Measurements from ENCODE around the gene NPAS3.

NPAS3 gene

DNA sequence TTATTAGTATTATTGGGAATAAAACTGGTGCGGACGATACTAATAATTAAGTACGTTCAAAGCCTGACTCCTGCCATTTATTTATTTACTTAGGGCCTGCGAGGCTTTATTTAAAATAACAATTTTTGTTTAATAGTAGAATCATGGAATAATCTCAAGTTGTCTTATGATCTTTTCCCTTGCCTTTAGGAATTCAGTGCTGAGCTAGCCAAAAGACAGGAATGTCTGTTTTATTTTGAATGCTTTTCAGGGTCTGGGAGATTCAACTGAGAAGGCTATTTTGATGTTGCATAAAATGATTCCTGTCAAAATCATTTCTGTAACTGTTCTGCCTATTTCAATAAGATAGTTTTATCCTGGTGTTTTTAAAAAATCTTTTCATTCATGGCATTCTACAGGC lies 522.4 kb downstream of the NPAS3 start:
- Histone ChIP-seq H3K27me3 (ENCODE audit: insufficient read depth, low read length) (no peaks in the 10 kb centered on the region), H3K36me3 (ENCODE audit: insufficient read depth, low read length) (no peaks in the 10 kb centered on the region), H3K9me3 (ENCODE audit: insufficient read depth, low read depth, low read length) (no peaks in the 10 kb centered on the region), H3K4me1 (ENCODE audit: insufficient read depth, low read length) (no peaks in the 10 kb centered on the region), H3K27ac (ENCODE audit: low read depth, low read length) (no peak overlapping the region), H3K4me3 (ENCODE audit: low read length) (no peak overlapping the region), H3K9ac (ENCODE audit: low read depth, low read length) (no peak overlapping the region)
- 100% methylated on average over 4 of the region's 4 CpGs for WGBS

DNA sequence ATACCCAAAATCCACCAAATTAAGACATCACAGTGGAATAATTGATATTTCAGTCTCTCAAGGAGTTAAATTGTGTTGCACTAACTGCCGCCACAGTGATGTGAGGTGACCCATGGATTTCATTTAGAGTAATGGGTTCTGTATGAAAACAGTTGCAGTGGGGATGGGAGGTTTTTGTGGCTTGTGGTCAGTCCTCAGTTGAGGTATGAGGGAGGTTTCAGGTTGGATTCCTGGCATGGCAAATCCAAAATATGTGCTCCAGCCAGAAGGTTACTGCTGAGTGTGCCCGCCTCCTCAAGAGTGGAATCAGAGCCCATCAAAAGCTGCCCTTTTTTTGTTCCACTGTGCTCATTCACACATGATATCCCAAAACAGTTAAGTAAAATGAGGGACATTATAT lies 525.1 kb downstream of the NPAS3 start:
- H3K9me3 ChIP-seq (ENCODE audit: insufficient read depth, low read depth, low read length), result no peaks in the 10 kb centered on the region
- no peak overlapping the region for H3K27ac ChIP-seq (ENCODE audit: low read depth, low read length)
- no peaks in the 10 kb centered on the region for H3K36me3 ChIP-seq (ENCODE audit: insufficient read depth, low read length)
- whole genome bisulfite sequencing, result 96% methylated on average over 2 of the region's 2 CpGs
- H3K9ac ChIP-seq (ENCODE audit: low read depth, low read length), result no peak overlapping the region
- no peak overlapping the region for H3K4me3 ChIP-seq (ENCODE audit: low read length)
- peaks cover 9% of the 10 kb centered on the region; the same call in 1 of the 2 replicates for H3K4me1 ChIP-seq (ENCODE audit: insufficient read depth, low read length)
- no peaks in the 10 kb centered on the region for H3K27me3 ChIP-seq (ENCODE audit: insufficient read depth, low read length)

DNA sequence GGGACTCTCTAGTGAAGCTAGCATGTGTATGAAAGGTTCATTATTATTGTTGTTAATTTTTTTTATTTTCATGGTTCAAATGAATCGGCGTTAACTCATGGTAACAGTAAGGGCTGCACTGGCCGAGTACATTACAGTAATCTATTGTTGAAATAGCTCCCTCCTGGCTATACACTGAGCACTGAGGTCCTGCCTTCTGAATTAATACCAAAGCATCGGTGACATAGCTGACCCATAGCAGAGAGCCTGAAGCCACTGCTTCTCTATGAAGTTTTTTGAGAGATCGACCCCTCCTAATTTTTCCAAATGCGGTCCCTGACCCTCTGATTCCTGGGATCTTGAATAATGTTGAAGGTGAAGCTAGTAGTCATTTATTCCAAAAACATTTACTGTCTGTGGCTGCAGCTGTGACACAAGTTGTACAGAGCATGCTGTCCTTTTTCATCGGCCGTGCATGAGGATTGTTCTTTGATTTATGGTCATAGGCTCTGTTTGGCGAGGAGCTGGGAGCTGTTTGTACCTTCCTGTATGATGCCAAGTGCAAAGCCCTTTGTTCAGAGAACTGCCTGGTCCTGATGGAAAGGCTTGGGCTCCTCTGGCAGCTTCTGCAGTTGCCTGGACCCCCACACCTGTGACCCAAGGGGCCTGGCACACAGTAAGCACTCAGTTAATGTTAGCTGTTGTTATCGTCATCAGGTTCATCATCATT lies 525.7 kb downstream of the NPAS3 start:
- whole genome bisulfite sequencing, result 95% methylated on average over 10 of the region's 10 CpGs
- Histone ChIP-seq H3K27ac (ENCODE audit: low read depth, low read length) (no peak overlapping the region), H3K36me3 (ENCODE audit: insufficient read depth, low read length) (no peaks in the 10 kb centered on the region), H3K27me3 (ENCODE audit: insufficient read depth, low read length) (no peaks in the 10 kb centered on the region), H3K9me3 (ENCODE audit: insufficient read depth, low read depth, low read length) (no peaks in the 10 kb centered on the region), H3K4me1 (ENCODE audit: insufficient read depth, low read length) (peaks cover 9% of the 10 kb centered on the region; the same call in 1 of the 2 replicates), H3K9ac (ENCODE audit: low read depth, low read length) (no peak overlapping the region), H3K4me3 (ENCODE audit: low read length) (no peak overlapping the region)

DNA sequence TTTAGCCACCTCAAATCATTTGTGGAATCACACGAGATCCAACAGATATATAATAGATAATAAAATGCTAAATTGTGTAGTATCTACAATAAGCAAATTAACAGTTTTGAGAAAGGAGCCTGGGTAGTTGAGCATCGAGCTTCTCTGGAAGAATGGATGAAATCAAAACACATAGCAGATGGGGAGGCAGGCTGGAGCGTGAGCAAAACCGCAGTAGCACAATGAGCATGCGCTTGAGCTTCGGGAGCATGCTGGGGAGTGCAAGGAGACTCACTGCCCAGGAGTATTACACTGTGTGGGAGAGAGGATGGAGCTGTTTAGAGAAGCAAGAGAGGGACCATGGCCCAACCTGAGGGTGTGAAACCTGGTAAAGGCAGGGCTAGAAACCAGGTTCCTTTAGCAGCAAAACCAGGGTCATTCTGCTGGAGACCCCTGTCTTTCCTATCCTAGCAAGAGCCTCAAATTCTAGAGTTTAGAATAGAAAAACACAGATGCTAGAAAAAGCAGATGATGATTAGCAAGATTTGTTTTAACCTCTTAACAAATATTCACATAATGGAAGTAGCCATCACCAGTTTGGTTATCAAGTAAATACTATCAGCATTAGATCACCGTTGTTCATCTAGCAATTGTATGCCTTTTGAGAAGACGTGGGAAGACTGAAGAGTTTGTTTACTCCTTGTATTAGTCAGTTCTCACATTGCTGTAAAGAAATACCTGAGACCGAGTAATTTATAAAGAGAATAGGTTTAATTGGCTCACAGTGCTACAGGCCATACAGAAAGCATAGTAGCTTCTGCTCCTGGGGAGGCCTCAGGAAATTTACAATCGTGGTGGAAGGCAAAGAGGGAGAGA lies 527.4 kb downstream of the NPAS3 start:
- H3K9me3 ChIP-seq (ENCODE audit: insufficient read depth, low read depth, low read length), result no peaks in the 10 kb centered on the region
- no peaks in the 10 kb centered on the region for H3K36me3 ChIP-seq (ENCODE audit: insufficient read depth, low read length)
- WGBS, result 81% methylated on average over 9 of the region's 10 CpGs
- peaks cover 9% of the 10 kb centered on the region; the same call in 1 of the 2 replicates for H3K4me1 ChIP-seq (ENCODE audit: insufficient read depth, low read length)
- H3K4me3 ChIP-seq (ENCODE audit: low read length), result no peak overlapping the region
- H3K27me3 ChIP-seq (ENCODE audit: insufficient read depth, low read length), result no peaks in the 10 kb centered on the region
- no peak overlapping the region for H3K27ac ChIP-seq (ENCODE audit: low read depth, low read length)
- H3K9ac ChIP-seq (ENCODE audit: low read depth, low read length), result no peak overlapping the region

DNA sequence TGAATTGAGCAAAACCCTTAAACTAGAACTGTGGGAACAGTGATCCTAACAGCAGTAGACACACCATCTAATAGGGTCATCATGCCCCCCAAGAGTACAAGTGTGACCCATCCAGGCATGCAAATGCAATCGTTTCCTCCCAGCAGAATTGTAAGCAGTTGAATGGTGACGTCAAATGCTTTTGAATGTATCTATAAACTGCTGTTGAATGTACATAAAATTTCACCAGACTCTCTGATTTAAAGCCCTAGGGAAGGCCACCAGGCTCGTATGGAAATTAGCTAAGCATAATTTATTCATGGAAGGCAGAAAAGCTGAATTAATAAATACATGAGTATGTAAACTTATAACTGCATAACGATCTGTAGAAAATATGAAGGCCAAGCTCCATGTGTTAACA lies 529.3 kb downstream of the NPAS3 start:
- Histone ChIP-seq H3K9ac (ENCODE audit: low read depth, low read length) (no peak overlapping the region), H3K27ac (ENCODE audit: low read depth, low read length) (no peak overlapping the region), H3K9me3 (ENCODE audit: insufficient read depth, low read depth, low read length) (no peaks in the 10 kb centered on the region), H3K36me3 (ENCODE audit: insufficient read depth, low read length) (no peaks in the 10 kb centered on the region), H3K4me3 (ENCODE audit: low read length) (no peak overlapping the region), H3K4me1 (ENCODE audit: insufficient read depth, low read length) (peaks cover 12% of the 10 kb centered on the region; the same call in 1 of the 2 replicates), H3K27me3 (ENCODE audit: insufficient read depth, low read length) (no peaks in the 10 kb centered on the region)
- WGBS, result 92% methylated on average over 4 of the region's 4 CpGs

DNA sequence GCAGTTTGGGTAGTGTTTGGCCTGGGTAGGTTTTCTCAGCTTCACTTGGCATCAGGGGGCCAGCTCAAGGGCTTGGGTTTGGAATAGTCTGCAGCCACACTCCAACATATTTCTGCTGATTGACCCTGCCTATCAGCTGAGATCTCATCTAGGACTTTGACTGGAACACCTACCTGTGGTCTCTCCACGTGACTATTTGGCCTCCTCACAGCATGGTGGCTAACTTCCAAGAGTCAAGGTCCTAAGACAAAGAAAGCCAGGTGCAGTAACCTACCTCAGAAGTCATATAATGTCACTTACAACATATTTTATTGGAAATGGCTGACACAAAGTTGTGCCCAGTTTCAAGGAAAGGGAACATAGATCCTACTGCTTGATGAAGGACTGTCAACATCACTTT lies 531.2 kb downstream of the NPAS3 start:
- H3K36me3 ChIP-seq (ENCODE audit: insufficient read depth, low read length), result no peaks in the 10 kb centered on the region
- 85% methylated on average over 1 of the region's 1 CpG for WGBS
- H3K9me3 ChIP-seq (ENCODE audit: insufficient read depth, low read depth, low read length), result no peaks in the 10 kb centered on the region
- peaks cover 14% of the 10 kb centered on the region; the same call in 1 of the 2 replicates for H3K4me1 ChIP-seq (ENCODE audit: insufficient read depth, low read length)
- no peak overlapping the region for H3K27ac ChIP-seq (ENCODE audit: low read depth, low read length)
- no peak overlapping the region for H3K9ac ChIP-seq (ENCODE audit: low read depth, low read length)
- H3K4me3 ChIP-seq (ENCODE audit: low read length), result no peak overlapping the region
- H3K27me3 ChIP-seq (ENCODE audit: insufficient read depth, low read length), result no peaks in the 10 kb centered on the region

DNA sequence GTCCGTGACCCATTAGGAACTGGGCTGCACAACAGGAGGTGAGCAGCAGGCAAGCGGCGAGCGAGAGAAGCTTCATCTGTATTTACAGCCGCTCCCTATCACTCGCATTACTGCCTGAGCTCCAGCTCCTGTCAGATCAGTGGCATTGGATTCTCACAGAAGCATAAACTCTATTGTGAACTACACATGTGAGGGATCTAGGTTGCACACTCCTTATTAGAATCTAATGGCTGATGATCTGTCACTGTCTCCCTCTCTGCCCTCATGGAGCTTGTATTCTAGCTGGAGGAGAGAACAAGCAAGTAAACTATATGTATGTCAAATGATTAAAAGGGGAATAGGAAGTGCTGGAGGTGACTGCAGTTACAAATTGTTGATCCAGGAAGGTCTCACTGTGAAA lies 533.1 kb downstream of the NPAS3 start:
- H3K4me1 ChIP-seq (ENCODE audit: insufficient read depth, low read length), result peaks cover 24% of the 10 kb centered on the region; the same call in 1 of the 2 replicates
- 91% methylated on average over 6 of the region's 6 CpGs for WGBS
- H3K9ac ChIP-seq (ENCODE audit: low read depth, low read length), result no peak overlapping the region
- H3K9me3 ChIP-seq (ENCODE audit: insufficient read depth, low read depth, low read length), result no peaks in the 10 kb centered on the region
- H3K4me3 ChIP-seq (ENCODE audit: low read length), result no peak overlapping the region
- no peaks in the 10 kb centered on the region for H3K27me3 ChIP-seq (ENCODE audit: insufficient read depth, low read length)
- H3K27ac ChIP-seq (ENCODE audit: low read depth, low read length), result no peak overlapping the region
- no peaks in the 10 kb centered on the region for H3K36me3 ChIP-seq (ENCODE audit: insufficient read depth, low read length)

DNA sequence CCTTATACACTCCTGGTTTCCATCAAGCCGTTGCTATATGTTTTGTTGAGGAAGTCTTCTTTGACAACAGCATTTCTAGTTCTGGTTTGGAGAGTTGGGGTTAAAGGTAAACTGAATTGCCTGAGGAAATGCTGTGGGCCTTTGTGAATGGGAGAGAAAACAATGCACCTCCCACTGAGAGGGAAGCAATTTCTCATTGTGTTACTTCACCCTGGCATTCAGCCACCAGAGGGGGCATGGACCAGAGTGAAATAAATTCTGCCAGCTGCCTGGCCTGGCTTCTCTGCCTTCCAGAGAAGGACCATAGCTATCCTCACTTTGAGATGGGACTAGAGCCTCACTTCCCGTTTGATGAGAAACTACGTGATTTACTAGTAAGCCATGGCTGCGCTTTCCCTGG lies 536.9 kb downstream of the NPAS3 start:
- Histone ChIP-seq H3K9me3 (ENCODE audit: insufficient read depth, low read depth, low read length) (no peaks in the 10 kb centered on the region), H3K36me3 (ENCODE audit: insufficient read depth, low read length) (no peaks in the 10 kb centered on the region), H3K27ac (ENCODE audit: low read depth, low read length) (no peak overlapping the region), H3K4me1 (ENCODE audit: insufficient read depth, low read length) (peaks cover 49% of the 10 kb centered on the region), H3K4me3 (ENCODE audit: low read length) (no peak overlapping the region), H3K27me3 (ENCODE audit: insufficient read depth, low read length) (no peaks in the 10 kb centered on the region), H3K9ac (ENCODE audit: low read depth, low read length) (no peak overlapping the region)
- 32% methylated on average over 4 of the region's 4 CpGs for WGBS

DNA sequence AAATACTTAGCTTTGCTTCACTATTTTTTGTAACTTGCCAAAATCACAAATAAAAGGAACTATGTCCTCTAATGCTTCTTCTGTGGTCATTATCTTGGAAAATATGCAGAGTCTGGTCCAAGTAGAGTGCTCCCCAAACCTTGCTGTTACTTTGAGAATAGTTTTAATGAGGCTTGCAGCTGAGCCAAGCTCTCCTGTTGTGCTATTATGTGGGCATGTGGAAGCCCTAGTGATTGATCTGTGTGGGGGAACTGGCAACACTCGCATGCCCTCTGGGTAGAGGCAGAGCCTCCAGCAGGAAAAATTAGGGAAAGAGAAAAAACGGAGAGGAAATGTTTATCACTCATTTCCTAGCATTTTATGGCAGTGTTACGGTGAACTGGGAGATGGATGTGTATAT lies 539.1 kb downstream of the NPAS3 start:
- no peak overlapping the region for H3K9ac ChIP-seq (ENCODE audit: low read depth, low read length)
- 45% methylated on average over 2 of the region's 3 CpGs for WGBS
- no peaks in the 10 kb centered on the region for H3K9me3 ChIP-seq (ENCODE audit: insufficient read depth, low read depth, low read length)
- no peak overlapping the region for H3K4me3 ChIP-seq (ENCODE audit: low read length)
- no peak overlapping the region for H3K27ac ChIP-seq (ENCODE audit: low read depth, low read length)
- H3K36me3 ChIP-seq (ENCODE audit: insufficient read depth, low read length), result no peaks in the 10 kb centered on the region
- H3K4me1 ChIP-seq (ENCODE audit: insufficient read depth, low read length), result peaks cover 57% of the 10 kb centered on the region
- H3K27me3 ChIP-seq (ENCODE audit: insufficient read depth, low read length), result no peaks in the 10 kb centered on the region

DNA sequence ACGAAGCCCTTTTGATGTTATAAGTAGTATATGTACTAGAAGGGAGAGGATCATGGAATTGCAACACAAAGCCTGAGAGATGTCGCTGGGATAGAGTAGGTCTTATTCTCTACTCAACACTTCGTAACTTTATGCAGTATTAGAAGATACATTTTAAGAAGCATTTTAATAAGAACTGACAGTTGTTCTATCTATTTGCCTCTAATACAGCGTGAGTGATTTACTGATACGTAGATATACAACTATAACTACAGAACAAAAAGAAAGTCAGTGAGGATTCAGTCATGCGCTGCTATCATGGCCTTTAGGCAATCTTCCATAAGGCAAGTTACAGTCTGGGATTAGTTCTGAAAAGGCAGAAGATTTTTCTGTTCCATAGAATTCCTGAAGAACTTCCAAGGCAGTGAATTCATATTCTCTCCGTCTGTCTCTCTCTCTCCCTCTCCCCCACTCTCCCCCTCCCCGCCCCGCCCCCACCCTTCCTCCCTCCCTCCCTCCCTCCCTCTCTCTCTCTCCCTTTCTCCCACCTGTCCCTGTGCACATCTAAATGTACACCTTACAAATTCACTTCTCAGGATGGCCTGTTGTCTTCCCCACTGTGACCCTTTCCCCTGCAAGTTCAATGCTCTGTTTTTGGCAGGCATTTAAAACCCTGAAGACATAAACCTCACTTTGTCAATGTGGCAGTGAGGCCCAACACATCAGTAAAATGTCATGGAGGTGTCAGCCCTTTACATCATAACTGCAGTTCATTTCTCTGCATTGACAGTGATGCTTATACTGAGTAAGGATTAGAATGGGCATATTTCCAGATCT lies 541.6 kb downstream of the NPAS3 start:
- Histone ChIP-seq H3K4me3 (ENCODE audit: low read length) (no peak overlapping the region), H3K9ac (ENCODE audit: low read depth, low read length) (no peak overlapping the region), H3K27me3 (ENCODE audit: insufficient read depth, low read length) (no peaks in the 10 kb centered on the region), H3K27ac (ENCODE audit: low read depth, low read length) (no peak overlapping the region), H3K4me1 (ENCODE audit: insufficient read depth, low read length) (peaks cover 50% of the 10 kb centered on the region), H3K36me3 (ENCODE audit: insufficient read depth, low read length) (no peaks in the 10 kb centered on the region), H3K9me3 (ENCODE audit: insufficient read depth, low read depth, low read length) (no peaks in the 10 kb centered on the region)
- WGBS, result 68% methylated on average over 5 of the region's 9 CpGs

DNA sequence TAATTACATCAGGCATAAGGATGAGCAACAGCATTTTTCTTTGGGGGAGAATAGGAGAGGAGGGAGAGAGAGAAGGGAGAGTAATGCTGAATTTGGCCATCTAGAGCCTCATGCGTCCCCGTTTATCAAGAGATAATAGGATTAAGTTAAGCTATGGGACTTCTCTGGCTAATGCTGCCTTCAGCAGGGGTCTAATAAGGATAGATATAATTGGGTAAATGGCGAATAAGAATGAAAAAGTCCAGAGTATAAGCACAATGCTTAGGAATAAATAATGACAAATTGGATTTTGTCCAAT lies 542.2 kb downstream of the NPAS3 start:
- no peak overlapping the region for H3K9ac ChIP-seq (ENCODE audit: low read depth, low read length)
- no peak overlapping the region for H3K27ac ChIP-seq (ENCODE audit: low read depth, low read length)
- peaks cover 49% of the 10 kb centered on the region for H3K4me1 ChIP-seq (ENCODE audit: insufficient read depth, low read length)
- H3K4me3 ChIP-seq (ENCODE audit: low read length), result no peak overlapping the region
- H3K27me3 ChIP-seq (ENCODE audit: insufficient read depth, low read length), result no peaks in the 10 kb centered on the region
- 82% methylated on average over 3 of the region's 3 CpGs for WGBS
- no peaks in the 10 kb centered on the region for H3K36me3 ChIP-seq (ENCODE audit: insufficient read depth, low read length)
- H3K9me3 ChIP-seq (ENCODE audit: insufficient read depth, low read depth, low read length), result no peaks in the 10 kb centered on the region

All from HUES64 (cell line).